HG03342 (cell line): ENCODE results near the gene TRDN.
"Not testable (repeated sequence)": the region's sequence is repeated elsewhere in the genome, so short reads cannot be mapped to it uniquely, and the experiment has no call there.

Experiments
- ATAC-seq: cut with Tn5 transposase; IDR thresholded peaks from one replicate; pipeline ENCODE4 v1.9.1; 2021; ENCODE audit warnings: mild to moderate bottlenecking, moderate library complexity; ENCODE audit not compliant: unreplicated experiment

The TRDN gene

GRCh38 chr6:123309130-123309529 is 327.6 kb downstream of the TRDN start:
- ATAC-seq, result no peak

- ATAC-seq, result no peak
Observed at GRCh38 chr6:123306334-123306733, 330.4 kb downstream of the TRDN start.

GRCh38 chr6:123295672-123296071 is 341.1 kb downstream of the TRDN start:
- ATAC-seq, result no peak

- no peak for ATAC-seq
Observed at GRCh38 chr6:123295181-123295580, 341.6 kb downstream of the TRDN start.

- ATAC-seq, result no peak
Observed at GRCh38 chr6:123288649-123289048, 348.1 kb downstream of the TRDN start.

- ATAC-seq, result no peak
Observed at GRCh38 chr6:123276546-123276980, 360.2 kb downstream of the TRDN start.

- ATAC-seq, result no peak
Observed at GRCh38 chr6:123263981-123264380, 372.8 kb downstream of the TRDN start.

- ATAC-seq, result no peak
Observed at GRCh38 chr6:123240626-123241025, 396.1 kb downstream of the TRDN start.

- no peak for ATAC-seq
Observed at GRCh38 chr6:123233336-123233735, 403.4 kb downstream of the TRDN start.

- not testable (repeated sequence) for ATAC-seq
Observed at GRCh38 chr6:123227789-123228188, 409.0 kb downstream of the TRDN start.

GRCh38 chr6:123226398-123226797 is 410.4 kb downstream of the TRDN start:
- ATAC-seq, result no peak

- ATAC-seq, result no peak
Observed at GRCh38 chr6:123224077-123224476, 412.7 kb downstream of the TRDN start.

- no peak for ATAC-seq
Observed at GRCh38 chr6:123223461-123223860, 413.3 kb downstream of the TRDN start.

GRCh38 chr6:123215211-123215610 is 421.5 kb downstream of the TRDN start:
- no peak for ATAC-seq

- ATAC-seq, result no peak
Observed at GRCh38 chr6:123214433-123214832, 422.3 kb downstream of the TRDN start.

GRCh38 chr6:123213921-123214320 is 422.8 kb downstream of the TRDN start:
- ATAC-seq, result no peak

- no peak for ATAC-seq
Observed at GRCh38 chr6:123211777-123212545, 424.8 kb downstream of the TRDN start.

GRCh38 chr6:123210645-123211044 is 426.1 kb downstream of the TRDN start:
- ATAC-seq, result no peak

GRCh38 chr6:123207967-123208510 is 428.7 kb downstream of the TRDN start:
- no peak for ATAC-seq

- ATAC-seq, result no peak
Observed at GRCh38 chr6:123203928-123204327, 432.8 kb downstream of the TRDN start.

- no peak for ATAC-seq
Observed at GRCh38 chr6:123201869-123202372, 434.8 kb downstream of the TRDN start.

GRCh38 chr6:123193298-123193697 is 443.5 kb downstream of the TRDN start:
- no peak for ATAC-seq
